GM23338 (cell line): ENCODE data around the gene ZFP62. TPM values are rescaled to one million over a fixed set of nuclear protein-coding genes. Genes with fewer than 3 reads are reported as not detected.
"Not testable (repeated sequence)": the region's sequence is repeated elsewhere in the genome, so short reads cannot be mapped to it uniquely, and the experiment has no call there.

Source experiments
- ATAC-seq: fragments of 200-7000 bp; cut with Tn5 transposase; 3 replicates; pipeline ENCODE4 v1.9.1; 2020
- DNase-seq: peaks from one replicate; pipeline ENCODE4 v3.0.0-alpha.2; 2015; ENCODE audit warnings: low spot score
- H2AFZ ChIP-seq: fragments of 200-600 bp; sonication (generic); 2 replicates; pipeline ENCODE4 v1.8.0; 2016; ENCODE audit warnings: antibody characterized with exemption, mild to moderate bottlenecking, moderate library complexity
- H3F3A ChIP-seq: fragments of 200-600 bp; sonication (generic); replicated peaks from 2 replicates; pipeline ENCODE4 v1.8.0; 2017; ENCODE audit warnings: antibody characterized with exemption, mixed run types, low read depth
- H3K27ac ChIP-seq: fragments of 200-600 bp; sonication (generic); 2 replicates; pipeline ENCODE4 v1.6.1; 2016; ENCODE audit warnings: low read depth
- H3K27me3 ChIP-seq: fragments of 200-600 bp; sonication (generic); 2 replicates; pipeline ENCODE4 v1.8.0; 2016; ENCODE audit warnings: mild to moderate bottlenecking, mixed run types, moderate library complexity; ENCODE audit not compliant: insufficient read depth
- H3K36me3 ChIP-seq: fragments of 200-600 bp; sonication (generic); 2 replicates; pipeline ENCODE4 v1.8.0; 2016; ENCODE audit warnings: mild to moderate bottlenecking; ENCODE audit not compliant: insufficient read depth
- H3K4me1 ChIP-seq: fragments of 200-600 bp; sonication (generic); 2 replicates; pipeline ENCODE4 v1.8.0; 2016; ENCODE audit warnings: mild to moderate bottlenecking, moderate library complexity; ENCODE audit not compliant: insufficient read depth
- H3K4me2 ChIP-seq: fragments of 200-600 bp; sonication (generic); 2 replicates; pipeline ENCODE4 v1.7.1; 2017; ENCODE audit warnings: mixed run types
- H3K4me3 ChIP-seq: fragments of 200-600 bp; sonication (generic); 2 replicates; pipeline ENCODE4 v1.6.1; 2016; ENCODE audit warnings: mixed run types
- H3K79me2 ChIP-seq: fragments of 200-600 bp; sonication (generic); replicated peaks from 2 replicates; pipeline ENCODE4 v1.8.0; 2017; ENCODE audit warnings: mild to moderate bottlenecking; ENCODE audit not compliant: insufficient read depth
- H3K9me2 ChIP-seq: fragments of 200-600 bp; sonication (generic); 2 replicates; pipeline ENCODE4 v1.8.0; 2017; ENCODE audit not compliant: insufficient read depth
- H4K20me1 ChIP-seq: fragments of 200-600 bp; sonication (generic); replicated peaks from 2 replicates; pipeline ENCODE4 v1.8.0; 2017; ENCODE audit warnings: mild to moderate bottlenecking; ENCODE audit not compliant: insufficient read depth
- H3K27ac Mint-ChIP-seq: 2 replicates; pipeline ENCODE4 v1.8.0; 2020; ENCODE audit warnings: inconsistent platforms, mild to moderate bottlenecking, moderate library complexity, mixed read lengths
- H3K27me3 Mint-ChIP-seq: 3 replicates; pipeline ENCODE4 v1.8.0; 2022; ENCODE audit warnings: low read depth, mild to moderate bottlenecking, moderate library complexity, mixed read lengths, inconsistent platforms; ENCODE audit not compliant: insufficient read depth, poor library complexity
- H3K36me3 Mint-ChIP-seq: 3 replicates; pipeline ENCODE4 v1.8.0; 2021; ENCODE audit warnings: low read depth, mild to moderate bottlenecking, inconsistent platforms, moderate library complexity, mixed read lengths
- H3K4me1 Mint-ChIP-seq: 3 replicates; pipeline ENCODE4 v1.8.0; 2020; ENCODE audit warnings: mild to moderate bottlenecking, inconsistent platforms, mixed read lengths
- H3K4me3 Mint-ChIP-seq: 3 replicates; pipeline ENCODE4 v1.8.0; 2021; ENCODE audit warnings: moderate library complexity, mild to moderate bottlenecking, inconsistent platforms, mixed read lengths
- H3K9me3 Mint-ChIP-seq: 3 replicates; pipeline ENCODE4 v1.8.0; 2020; ENCODE audit warnings: moderate library complexity, mild to moderate bottlenecking, inconsistent platforms, mixed read lengths
- CREB1 ChIP-seq: fragments of 250-450 bp; sonication (Bioruptor Pico); IDR thresholded peaks from 2 replicates; pipeline ENCODE4 v1.5.0; 2020; ENCODE audit warnings: low read depth, mild to moderate bottlenecking, moderate library complexity
- ETS1 ChIP-seq: IDR thresholded peaks from 2 replicates; pipeline ENCODE4 v1.6.1; 2016; ENCODE audit warnings: antibody characterized with exemption
- EZH2phosphoT487 ChIP-seq: fragments of 200-600 bp; sonication (generic); IDR thresholded peaks from one replicate; pipeline ENCODE4 v1.8.1; 2018; ENCODE audit warnings: antibody characterized with exemption; ENCODE audit not compliant: unreplicated experiment
- JUNB ChIP-seq: IDR thresholded peaks from one replicate; pipeline ENCODE4 v1.6.1; 2016; ENCODE audit warnings: antibody characterized with exemption; ENCODE audit not compliant: unreplicated experiment
- NANOG ChIP-seq: IDR thresholded peaks from 2 replicates; pipeline ENCODE4 v1.6.1; 2016; ENCODE audit warnings: antibody characterized with exemption, borderline replicate concordance
- POLR2AphosphoS5 ChIP-seq: IDR thresholded peaks from 2 replicates; pipeline ENCODE4 v1.6.1; 2016; ENCODE audit warnings: antibody characterized with exemption, low read depth
- ZNF114 ChIP-seq: fragments of 250-450 bp; sonication (Bioruptor Pico); IDR thresholded peaks from 2 replicates; pipeline ENCODE4 v1.5.0; 2020; ENCODE audit warnings: mild to moderate bottlenecking, moderate library complexity
- polyA plus RNA-seq: library from polyadenylated mRNA; unstranded; fragments of >200 nt; fragmentation: Nextera tagmentation; extraction: Ambion mirVana; gene quantifications from 2 replicates; pipeline ENCODE4 v1.2.1, GENCODE V29; 2016
- total RNA-seq: library from RNA; depleted of rRNA; stranded (reverse); fragments of >200 nt; shearing (Covaris generic); gene quantifications from 2 replicates; pipeline ENCODE4 v1.2.3, GENCODE V29; 2014
- TF ChIP-seq, protein P1 (sequence below): fragments of 250-450 bp; sonication (Bioruptor Pico); IDR thresholded peaks from 2 replicates; pipeline ENCODE4 v1.5.0; 2020; ENCODE audit warnings: mild to moderate bottlenecking, moderate library complexity
- TF ChIP-seq, protein P2 (sequence below), 2 experiments: fragments of 200-600 bp in 1 of 2; sonication (generic) in 1 of 2; conservative IDR thresholded peaks; 2 replicates each; pipeline versions ENCODE4 v1.5.1 to v1.6.1; 2016 to 2017; ENCODE audit warnings: antibody characterized with exemption in 2 of 2, low read depth in 2 of 2, mild to moderate bottlenecking in 2 of 2, moderate library complexity in 1 of 2
- TF ChIP-seq, protein P3 (sequence below): IDR thresholded peaks from one replicate; pipeline ENCODE4 v1.6.1; 2018; ENCODE audit warnings: antibody characterized with exemption; ENCODE audit not compliant: unreplicated experiment

ZFP62 gene
- total and polyA plus RNA-seq, 2 experiments from 2014 or later, result 32.9 to 33.2 TPM

- H3K27me3 Mint-ChIP-seq, H3K27ac Mint-ChIP-seq, H3K36me3 Mint-ChIP-seq: not testable (repeated sequence)
Observed at GRCh38 chr5:180895330-180895729, 34.3 kb upstream of the ZFP62 start.

DNA sequence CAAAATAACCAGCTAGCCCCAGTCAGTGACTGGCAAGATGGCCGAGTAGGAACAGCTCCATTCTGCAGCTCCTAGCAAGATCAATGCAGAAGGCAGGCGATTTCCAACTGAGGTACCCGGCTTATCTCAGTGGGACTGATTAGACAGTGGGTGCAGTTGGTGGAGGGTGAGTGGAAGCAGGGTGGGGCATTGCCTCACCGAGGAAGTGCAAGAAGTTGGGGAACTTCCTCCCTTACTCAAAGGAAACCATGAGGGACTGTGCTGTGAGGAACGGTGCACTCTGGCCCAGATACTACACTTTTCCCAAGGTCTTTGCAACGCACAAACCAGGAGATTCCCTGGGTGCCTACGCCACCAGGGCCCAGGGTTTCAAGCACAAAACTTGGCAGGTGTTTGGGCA is 28.3 kb upstream of the ZFP62 start:
- no peaks in the 10 kb centered on the region for H3K27me3 ChIP-seq
- no peak overlapping the region for H3K27ac ChIP-seq
- no peak for TF ChIP-seq JUNB
- TF ChIP-seq, protein P1, sequence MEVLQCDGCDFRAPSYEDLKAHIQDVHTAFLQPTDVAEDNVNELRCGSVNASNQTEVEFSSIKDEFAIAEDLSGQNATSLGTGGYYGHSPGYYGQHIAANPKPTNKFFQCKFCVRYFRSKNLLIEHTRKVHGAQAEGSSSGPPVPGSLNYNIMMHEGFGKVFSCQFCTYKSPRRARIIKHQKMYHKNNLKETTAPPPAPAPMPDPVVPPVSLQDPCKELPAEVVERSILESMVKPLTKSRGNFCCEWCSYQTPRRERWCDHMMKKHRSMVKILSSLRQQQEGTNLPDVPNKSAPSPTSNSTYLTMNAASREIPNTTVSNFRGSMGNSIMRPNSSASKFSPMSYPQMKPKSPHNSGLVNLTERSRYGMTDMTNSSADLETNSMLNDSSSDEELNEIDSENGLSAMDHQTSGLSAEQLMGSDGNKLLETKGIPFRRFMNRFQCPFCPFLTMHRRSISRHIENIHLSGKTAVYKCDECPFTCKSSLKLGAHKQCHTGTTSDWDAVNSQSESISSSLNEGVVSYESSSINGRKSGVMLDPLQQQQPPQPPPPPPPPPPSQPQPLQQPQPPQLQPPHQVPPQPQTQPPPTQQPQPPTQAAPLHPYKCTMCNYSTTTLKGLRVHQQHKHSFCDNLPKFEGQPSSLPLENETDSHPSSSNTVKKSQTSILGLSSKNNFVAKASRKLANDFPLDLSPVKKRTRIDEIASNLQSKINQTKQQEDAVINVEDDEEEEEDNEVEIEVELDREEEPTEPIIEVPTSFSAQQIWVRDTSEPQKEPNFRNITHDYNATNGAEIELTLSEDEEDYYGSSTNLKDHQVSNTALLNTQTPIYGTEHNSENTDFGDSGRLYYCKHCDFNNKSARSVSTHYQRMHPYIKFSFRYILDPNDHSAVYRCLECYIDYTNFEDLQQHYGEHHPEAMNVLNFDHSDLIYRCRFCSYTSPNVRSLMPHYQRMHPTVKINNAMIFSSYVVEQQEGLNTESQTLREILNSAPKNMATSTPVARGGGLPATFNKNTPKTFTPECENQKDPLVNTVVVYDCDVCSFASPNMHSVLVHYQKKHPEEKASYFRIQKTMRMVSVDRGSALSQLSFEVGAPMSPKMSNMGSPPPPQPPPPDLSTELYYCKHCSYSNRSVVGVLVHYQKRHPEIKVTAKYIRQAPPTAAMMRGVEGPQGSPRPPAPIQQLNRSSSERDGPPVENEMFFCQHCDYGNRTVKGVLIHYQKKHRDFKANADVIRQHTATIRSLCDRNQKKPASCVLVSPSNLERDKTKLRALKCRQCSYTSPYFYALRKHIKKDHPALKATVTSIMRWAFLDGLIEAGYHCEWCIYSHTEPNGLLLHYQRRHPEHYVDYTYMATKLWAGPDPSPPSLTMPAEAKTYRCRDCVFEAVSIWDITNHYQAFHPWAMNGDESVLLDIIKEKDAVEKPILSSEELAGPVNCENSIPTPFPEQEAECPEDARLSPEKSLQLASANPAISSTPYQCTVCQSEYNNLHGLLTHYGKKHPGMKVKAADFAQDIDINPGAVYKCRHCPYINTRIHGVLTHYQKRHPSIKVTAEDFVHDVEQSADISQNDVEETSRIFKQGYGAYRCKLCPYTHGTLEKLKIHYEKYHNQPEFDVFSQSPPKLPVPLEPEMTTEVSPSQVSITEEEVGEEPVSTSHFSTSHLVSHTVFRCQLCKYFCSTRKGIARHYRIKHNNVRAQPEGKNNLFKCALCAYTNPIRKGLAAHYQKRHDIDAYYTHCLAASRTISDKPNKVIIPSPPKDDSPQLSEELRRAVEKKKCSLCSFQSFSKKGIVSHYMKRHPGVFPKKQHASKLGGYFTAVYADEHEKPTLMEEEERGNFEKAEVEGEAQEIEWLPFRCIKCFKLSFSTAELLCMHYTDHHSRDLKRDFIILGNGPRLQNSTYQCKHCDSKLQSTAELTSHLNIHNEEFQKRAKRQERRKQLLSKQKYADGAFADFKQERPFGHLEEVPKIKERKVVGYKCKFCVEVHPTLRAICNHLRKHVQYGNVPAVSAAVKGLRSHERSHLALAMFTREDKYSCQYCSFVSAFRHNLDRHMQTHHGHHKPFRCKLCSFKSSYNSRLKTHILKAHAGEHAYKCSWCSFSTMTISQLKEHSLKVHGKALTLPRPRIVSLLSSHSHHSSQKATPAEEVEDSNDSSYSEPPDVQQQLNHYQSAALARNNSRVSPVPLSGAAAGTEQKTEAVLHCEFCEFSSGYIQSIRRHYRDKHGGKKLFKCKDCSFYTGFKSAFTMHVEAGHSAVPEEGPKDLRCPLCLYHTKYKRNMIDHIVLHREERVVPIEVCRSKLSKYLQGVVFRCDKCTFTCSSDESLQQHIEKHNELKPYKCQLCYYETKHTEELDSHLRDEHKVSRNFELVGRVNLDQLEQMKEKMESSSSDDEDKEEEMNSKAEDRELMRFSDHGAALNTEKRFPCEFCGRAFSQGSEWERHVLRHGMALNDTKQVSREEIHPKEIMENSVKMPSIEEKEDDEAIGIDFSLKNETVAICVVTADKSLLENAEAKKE (CRISPR knock-in tag), result no peak
- no peak for TF ChIP-seq EZH2phosphoT487
- TF ChIP-seq, protein P2, sequence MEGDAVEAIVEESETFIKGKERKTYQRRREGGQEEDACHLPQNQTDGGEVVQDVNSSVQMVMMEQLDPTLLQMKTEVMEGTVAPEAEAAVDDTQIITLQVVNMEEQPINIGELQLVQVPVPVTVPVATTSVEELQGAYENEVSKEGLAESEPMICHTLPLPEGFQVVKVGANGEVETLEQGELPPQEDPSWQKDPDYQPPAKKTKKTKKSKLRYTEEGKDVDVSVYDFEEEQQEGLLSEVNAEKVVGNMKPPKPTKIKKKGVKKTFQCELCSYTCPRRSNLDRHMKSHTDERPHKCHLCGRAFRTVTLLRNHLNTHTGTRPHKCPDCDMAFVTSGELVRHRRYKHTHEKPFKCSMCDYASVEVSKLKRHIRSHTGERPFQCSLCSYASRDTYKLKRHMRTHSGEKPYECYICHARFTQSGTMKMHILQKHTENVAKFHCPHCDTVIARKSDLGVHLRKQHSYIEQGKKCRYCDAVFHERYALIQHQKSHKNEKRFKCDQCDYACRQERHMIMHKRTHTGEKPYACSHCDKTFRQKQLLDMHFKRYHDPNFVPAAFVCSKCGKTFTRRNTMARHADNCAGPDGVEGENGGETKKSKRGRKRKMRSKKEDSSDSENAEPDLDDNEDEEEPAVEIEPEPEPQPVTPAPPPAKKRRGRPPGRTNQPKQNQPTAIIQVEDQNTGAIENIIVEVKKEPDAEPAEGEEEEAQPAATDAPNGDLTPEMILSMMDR (conservative IDR thresholded peaks at IDR 0.05; ENCODE audit: low read depth in 2 of 2), result no peak
- no peak for TF ChIP-seq POLR2AphosphoS5
- TF ChIP-seq NANOG, result no peak
- no peak for TF ChIP-seq ETS1
- TF ChIP-seq CREB1 (CRISPR knock-in tag), result no peak
- TF ChIP-seq ZNF114 (CRISPR knock-in tag), result no peak
- TF ChIP-seq, protein P3, sequence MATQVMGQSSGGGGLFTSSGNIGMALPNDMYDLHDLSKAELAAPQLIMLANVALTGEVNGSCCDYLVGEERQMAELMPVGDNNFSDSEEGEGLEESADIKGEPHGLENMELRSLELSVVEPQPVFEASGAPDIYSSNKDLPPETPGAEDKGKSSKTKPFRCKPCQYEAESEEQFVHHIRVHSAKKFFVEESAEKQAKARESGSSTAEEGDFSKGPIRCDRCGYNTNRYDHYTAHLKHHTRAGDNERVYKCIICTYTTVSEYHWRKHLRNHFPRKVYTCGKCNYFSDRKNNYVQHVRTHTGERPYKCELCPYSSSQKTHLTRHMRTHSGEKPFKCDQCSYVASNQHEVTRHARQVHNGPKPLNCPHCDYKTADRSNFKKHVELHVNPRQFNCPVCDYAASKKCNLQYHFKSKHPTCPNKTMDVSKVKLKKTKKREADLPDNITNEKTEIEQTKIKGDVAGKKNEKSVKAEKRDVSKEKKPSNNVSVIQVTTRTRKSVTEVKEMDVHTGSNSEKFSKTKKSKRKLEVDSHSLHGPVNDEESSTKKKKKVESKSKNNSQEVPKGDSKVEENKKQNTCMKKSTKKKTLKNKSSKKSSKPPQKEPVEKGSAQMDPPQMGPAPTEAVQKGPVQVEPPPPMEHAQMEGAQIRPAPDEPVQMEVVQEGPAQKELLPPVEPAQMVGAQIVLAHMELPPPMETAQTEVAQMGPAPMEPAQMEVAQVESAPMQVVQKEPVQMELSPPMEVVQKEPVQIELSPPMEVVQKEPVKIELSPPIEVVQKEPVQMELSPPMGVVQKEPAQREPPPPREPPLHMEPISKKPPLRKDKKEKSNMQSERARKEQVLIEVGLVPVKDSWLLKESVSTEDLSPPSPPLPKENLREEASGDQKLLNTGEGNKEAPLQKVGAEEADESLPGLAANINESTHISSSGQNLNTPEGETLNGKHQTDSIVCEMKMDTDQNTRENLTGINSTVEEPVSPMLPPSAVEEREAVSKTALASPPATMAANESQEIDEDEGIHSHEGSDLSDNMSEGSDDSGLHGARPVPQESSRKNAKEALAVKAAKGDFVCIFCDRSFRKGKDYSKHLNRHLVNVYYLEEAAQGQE, result no peak
- no peaks in the 10 kb centered on the region for H3K4me1 ChIP-seq
- no peaks in the 10 kb centered on the region for H3K9me2 ChIP-seq
- H3K36me3 ChIP-seq, result no peaks in the 10 kb centered on the region
- no peak overlapping the region for H2AFZ ChIP-seq
- no peaks in the 10 kb centered on the region for H3K4me1 Mint-ChIP-seq
- H3K27ac Mint-ChIP-seq, result no peak overlapping the region
- H3K36me3 Mint-ChIP-seq, result no peaks in the 10 kb centered on the region
- no peak overlapping the region for H3K4me2 ChIP-seq
- H3F3A ChIP-seq, result no peaks in the 10 kb centered on the region
- peaks cover 14% of the 10 kb centered on the region for H3K27me3 Mint-ChIP-seq
- no peaks in the 10 kb centered on the region for H4K20me1 ChIP-seq
- H3K4me3 Mint-ChIP-seq, result no peak overlapping the region; the same call in 2 of the 3 replicates
- no peaks in the 10 kb centered on the region for H3K79me2 ChIP-seq
- no peak for ATAC-seq
- DNase-seq, result no peak
- H3K9me3 Mint-ChIP-seq, result peaks cover 10% of the 10 kb centered on the region; the same call in 2 of the 3 replicates
- H3K4me3 ChIP-seq, result no peak overlapping the region

More at GRCh38 chr5:180895330-180895729, 34.3 kb upstream of the ZFP62 start:
- not testable (repeated sequence) for H3K27ac ChIP-seq, DNase-seq, H2AFZ ChIP-seq, ATAC-seq, H3K9me2 ChIP-seq, H3K36me3 ChIP-seq, H3K4me3 ChIP-seq, H4K20me1 ChIP-seq, H3F3A ChIP-seq, H3K27me3 ChIP-seq, H3K4me2 ChIP-seq, H3K4me3 Mint-ChIP-seq, H3K4me1 Mint-ChIP-seq, H3K79me2 ChIP-seq, H3K4me1 ChIP-seq
- H3K9me3 Mint-ChIP-seq, result peaks cover 14% of the 10 kb centered on the region; the same call in 2 of the 3 replicates
